PC-9 (cell line): Measurements from ENCODE around the gene MICA. TPM values are rescaled to one million over a fixed set of nuclear protein-coding genes. Genes with fewer than 3 reads are reported as not detected.
A peak's percentile ranks its signal among the peaks of the same experiment; 100 is the strongest.

Experiments
- BruUV-seq: library from RNA; stranded (reverse); fragments of 400-500 nt; replicated peaks from 2 replicates; lab custom pipeline; 2021; lab: Mats Ljungman, UMichigan
- CTCF ChIA-PET: fragments of 300-600 bp; sonication (Branson Sonifier 250); formaldehyde crosslinking; loops from one replicate; lab custom pipeline; 2022; ENCODE audit warnings: antibody characterized with exemption; lab: Charles Lee
- POLR2A ChIA-PET: fragments of 300-600 bp; sonication (Branson Sonifier 250); formaldehyde crosslinking; loops from one replicate; lab custom pipeline; 2022; ENCODE audit warnings: antibody characterized with exemption; ENCODE audit not compliant: unreplicated experiment; lab: Charles Lee
- DNase-seq, 2 experiments: peaks; one replicate each; pipeline versions ENCODE4 v3.0.0 to v3.0.0-alpha.2; 2015 to 2022; ENCODE audit warnings: mixed read lengths in 1 of 2
- H2AFZ ChIP-seq: fragments of 200-600 bp; sonication (generic); 2 replicates; pipeline ENCODE4 v1.8.1; 2017; ENCODE audit warnings: antibody characterized with exemption
- H3F3A ChIP-seq: fragments of 200-600 bp; sonication (generic); 2 replicates; pipeline ENCODE4 v1.8.1; 2017; ENCODE audit warnings: antibody characterized with exemption, mild to moderate bottlenecking, low read depth; ENCODE audit not compliant: insufficient read depth
- H3K27ac ChIP-seq: fragments of 200-600 bp; sonication (generic); 2 replicates; pipeline ENCODE4 v1.6.1; 2016; ENCODE audit warnings: mixed run types
- H3K27me3 ChIP-seq: fragments of 200-600 bp; sonication (generic); 2 replicates; pipeline ENCODE4 v1.6.1; 2016; ENCODE audit warnings: low read depth, mixed run types; ENCODE audit not compliant: insufficient read depth
- H3K36me3 ChIP-seq: fragments of 200-600 bp; sonication (generic); 2 replicates; pipeline ENCODE4 v1.6.1; 2016; ENCODE audit warnings: low read depth, mixed run types
- H3K4me1 ChIP-seq: fragments of 200-600 bp; sonication (generic); replicated peaks from 2 replicates; pipeline ENCODE4 v1.6.1; 2016; ENCODE audit warnings: mixed run types; ENCODE audit not compliant: insufficient read depth
- H3K4me2 ChIP-seq: fragments of 200-600 bp; sonication (generic); 2 replicates; pipeline ENCODE4 v1.6.1; 2017; ENCODE audit warnings: mixed run types
- H3K4me3 ChIP-seq: fragments of 200-600 bp; sonication (generic); 2 replicates; pipeline ENCODE4 v1.6.1; 2016; ENCODE audit warnings: mixed run types
- H3K79me2 ChIP-seq: fragments of 200-600 bp; sonication (generic); 2 replicates; pipeline ENCODE4 v1.6.1; 2017; ENCODE audit warnings: low read depth, mixed run types
- H3K9me2 ChIP-seq: fragments of 200-600 bp; sonication (generic); 2 replicates; pipeline ENCODE4 v1.8.1; 2017; ENCODE audit warnings: mild to moderate bottlenecking; ENCODE audit not compliant: insufficient read depth
- H3K9me3 ChIP-seq: fragments of 200-600 bp; sonication (generic); 2 replicates; pipeline ENCODE4 v1.8.1; 2016; ENCODE audit warnings: low read depth; ENCODE audit not compliant: insufficient read depth
- H4K20me1 ChIP-seq: fragments of 200-600 bp; sonication (generic); 2 replicates; pipeline ENCODE4 v1.8.1; 2017; ENCODE audit not compliant: insufficient read depth
- CTCF ChIP-seq: fragments of 200-600 bp; sonication (generic); conservative IDR thresholded peaks from 2 replicates; pipeline ENCODE4 v1.6.1; 2017; ENCODE audit warnings: mixed run types, antibody characterized with exemption, mild to moderate bottlenecking, moderate library complexity
- EZH2 ChIP-seq: fragments of 200-600 bp; sonication (generic); IDR thresholded peaks from 2 replicates; pipeline ENCODE4 v1.8.0; 2017; ENCODE audit warnings: antibody characterized with exemption, low read depth
- intact Hi-C: fragments of 100-400 bp; cut with micrococcal nuclease; formaldehyde crosslinking; loops from one replicate; pipeline ENCODE4 v1.10.0; 2022; ENCODE audit not compliant: unreplicated experiment
- total RNA-seq: library from RNA; stranded (reverse); gene quantifications from 2 replicates; pipeline ENCODE4 v1.2.3, GENCODE V29; 2021

MICA gene
- total RNA-seq, 1 experiment from 2014 or later = 13.5 TPM

GRCh38 chr6:31356946-31357466, 46.4 kb upstream of the MICA start, which contains the start of gene HLA-B:
Gene HLA-B, minus strand, starts transcription at chr6:31357179. Its CDS starts 21 bp downstream, at chr6:31357158.
- Histone ChIP-seq H3K4me2 (peak within 1 kb of the TSS; percentile 84), H4K20me1 (no peaks in the 10 kb centered on the region), H3K36me3 (no peaks in the 10 kb centered on the region), H3K9me3 (no peaks in the 10 kb centered on the region), H3K9me2 (no peaks in the 10 kb centered on the region), H3F3A (no peaks in the 10 kb centered on the region), H2AFZ (peak within 1 kb of the TSS; percentile 60; the same call in 1 of the 2 replicates), H3K27ac (no peak within 1 kb of the TSS), H3K27me3 (peaks cover 16% of the 10 kb centered on the region), H3K4me3 (peak within 1 kb of the TSS; percentile 58; the same call in 1 of the 2 replicates), H3K79me2 (no peaks in the 10 kb centered on the region), H3K4me1 (no peaks in the 10 kb centered on the region)
- CTCF ChIA-PET = no interaction called here
- DNase-seq = peak; percentile 47 to 49
- POLR2A ChIA-PET = no interaction called here
- BruUV-seq = no TSS peak
- intact Hi-C loops = loop anchor here (1.0 kb wide), 1 partner anchor 86 kb away; no protein-coding TSS in a partner anchor
- TF ChIP-seq CTCF (no peak), EZH2 (no peak)

GRCh38 chr6:31357886-31358285, 45.5 kb upstream of the MICA start:
- ChIA-PET POLR2A (interaction anchor here (0.7 kb wide), 1 partner anchor 287 kb away, joined by 3 read pairs; no protein-coding TSS in a partner anchor), CTCF (no interaction called here)
- TF ChIP-seq EZH2 = no peak
- no peak for TF ChIP-seq CTCF
- H3K36me3 ChIP-seq = no peaks in the 10 kb centered on the region
- H3K4me3 ChIP-seq = no peak overlapping the region
- H4K20me1 ChIP-seq = no peaks in the 10 kb centered on the region
- H3K27ac ChIP-seq = no peak overlapping the region
- H3K4me2 ChIP-seq = no peak overlapping the region
- H3K9me3 ChIP-seq = no peaks in the 10 kb centered on the region
- H3K79me2 ChIP-seq = no peaks in the 10 kb centered on the region
- H2AFZ ChIP-seq = no peak overlapping the region
- no peak for DNase-seq
- BruUV-seq = no TSS peak
- H3F3A ChIP-seq = no peaks in the 10 kb centered on the region
- peaks cover 23% of the 10 kb centered on the region for H3K27me3 ChIP-seq
- H3K9me2 ChIP-seq = no peaks in the 10 kb centered on the region
- H3K4me1 ChIP-seq = no peaks in the 10 kb centered on the region
- intact Hi-C loops = loop anchor here (1.0 kb wide), 1 partner anchor 87 kb away; no protein-coding TSS in a partner anchor

DNA sequence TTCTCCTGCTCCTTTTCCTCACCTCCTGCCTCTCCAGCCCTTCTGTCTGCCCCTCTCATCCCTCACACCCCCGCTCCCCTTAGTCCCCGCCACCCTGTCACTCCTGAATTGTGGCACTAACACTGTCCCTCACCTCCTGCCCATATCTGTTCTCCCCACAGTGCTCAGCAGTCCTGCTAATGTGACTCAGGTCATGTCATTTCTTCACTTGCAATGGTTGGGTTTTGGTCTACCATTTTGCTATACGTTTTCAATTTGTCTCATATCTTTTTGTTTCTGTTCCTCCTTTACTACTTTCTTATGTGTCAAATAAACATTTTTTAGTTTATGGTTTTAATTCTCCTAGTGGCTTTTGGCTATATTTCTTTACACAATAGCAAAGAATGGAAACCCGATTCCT, 45.1 kb upstream of the MICA start:
- CTCF ChIA-PET = no interaction called here
- TF ChIP-seq CTCF = no peak
- TF ChIP-seq EZH2 = no peak
- intact Hi-C loops = no loop called here

More for the DNA sequence above, 45.1 kb upstream of the MICA start:
- Histone ChIP-seq H4K20me1 (no peaks in the 10 kb centered on the region), H3K4me3 (no peak overlapping the region), H3K79me2 (no peaks in the 10 kb centered on the region), H3K27ac (no peak overlapping the region), H3K9me2 (no peaks in the 10 kb centered on the region), H3K36me3 (no peaks in the 10 kb centered on the region), H3F3A (no peaks in the 10 kb centered on the region), H3K4me1 (no peaks in the 10 kb centered on the region), H3K9me3 (no peaks in the 10 kb centered on the region), H3K27me3 (peaks cover 24% of the 10 kb centered on the region), H3K4me2 (no peak overlapping the region), H2AFZ (no peak overlapping the region)
- no peak for DNase-seq
- no TSS peak for BruUV-seq
- POLR2A ChIA-PET = no interaction called here
